Mucosa of stomach (tissue), 1 donor: ENCODE results near the gene CLEC3B.

Experiments used
- H3K27me3 ChIP-seq: one replicate; pipeline ENCODE4 v1.7.0; 2013; ENCODE audit warnings: mild to moderate bottlenecking, low read length; ENCODE audit not compliant: control insufficient read depth, insufficient read depth
- H3K36me3 ChIP-seq: one replicate; pipeline ENCODE4 v1.7.0; 2013; ENCODE audit warnings: low read length; ENCODE audit not compliant: control insufficient read depth, insufficient read depth
- H3K4me1 ChIP-seq: one replicate; pipeline ENCODE4 v1.7.0; 2013; ENCODE audit warnings: mild to moderate bottlenecking, low read length; ENCODE audit not compliant: control insufficient read depth, insufficient read depth
- H3K4me3 ChIP-seq: one replicate; pipeline ENCODE4 v1.7.0; 2013; ENCODE audit warnings: low read length
- H3K9ac ChIP-seq: one replicate; pipeline ENCODE4 v1.7.0; 2013; ENCODE audit warnings: mild to moderate bottlenecking, low read length, moderate library complexity
- H3K9me3 ChIP-seq: one replicate; pipeline ENCODE4 v1.7.0; 2013; ENCODE audit warnings: mild to moderate bottlenecking, low read length, moderate library complexity; ENCODE audit not compliant: control insufficient read depth
- donor health status: Pancreatic carcinoma.

CLEC3B gene

DNA sequence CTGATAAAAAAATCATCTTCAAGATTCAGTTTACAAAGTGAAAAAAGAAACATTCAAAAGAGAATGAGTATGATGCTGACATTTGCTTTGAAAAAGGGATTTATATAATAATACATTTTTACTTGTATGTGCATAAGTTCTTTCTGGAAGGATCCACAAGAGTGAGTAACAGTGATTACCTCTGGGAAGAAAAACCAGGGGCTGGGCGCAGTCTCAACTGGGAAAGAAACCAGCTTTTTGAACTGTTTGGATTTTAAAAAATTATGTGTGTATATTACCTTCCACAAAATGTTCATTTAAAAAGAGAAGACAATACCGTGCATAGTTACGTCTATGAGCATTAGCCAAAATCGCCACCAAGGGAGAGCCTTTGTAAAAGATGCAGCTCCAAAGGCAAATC lies 1.3 kb downstream of the CLEC3B start:
- no peaks in the 10 kb centered on the region for H3K36me3 ChIP-seq
- no peaks in the 10 kb centered on the region for H3K9me3 ChIP-seq
- no peak overlapping the region for H3K4me3 ChIP-seq
- no peak overlapping the region for H3K9ac ChIP-seq
- H3K4me1 ChIP-seq = peaks cover 15% of the 10 kb centered on the region
- no peaks in the 10 kb centered on the region for H3K27me3 ChIP-seq

DNA sequence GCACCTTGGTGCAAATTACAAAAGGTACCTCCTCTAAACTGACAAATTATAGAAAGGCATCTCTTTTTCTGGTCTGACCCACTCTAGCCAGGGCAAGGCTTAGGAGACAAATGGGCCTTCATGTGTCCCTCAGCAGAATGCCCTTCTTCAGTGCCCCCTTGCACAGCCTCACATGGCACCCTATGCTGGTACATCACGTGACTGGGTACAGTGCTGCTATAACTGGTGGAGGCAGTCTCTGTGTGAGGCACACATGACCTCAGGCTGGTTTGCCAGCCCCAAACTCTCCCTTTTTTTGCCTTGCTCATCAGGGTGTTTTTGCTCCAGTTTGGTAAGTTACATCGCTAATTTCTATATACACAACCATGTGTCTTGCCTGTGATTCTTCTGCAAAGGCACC lies 3.1 kb downstream of the CLEC3B start:
- no peaks in the 10 kb centered on the region for H3K27me3 ChIP-seq
- H3K36me3 ChIP-seq = no peaks in the 10 kb centered on the region
- H3K4me3 ChIP-seq = no peak overlapping the region
- H3K9me3 ChIP-seq = no peaks in the 10 kb centered on the region
- H3K4me1 ChIP-seq = peaks cover 15% of the 10 kb centered on the region
- H3K9ac ChIP-seq = no peak overlapping the region

DNA sequence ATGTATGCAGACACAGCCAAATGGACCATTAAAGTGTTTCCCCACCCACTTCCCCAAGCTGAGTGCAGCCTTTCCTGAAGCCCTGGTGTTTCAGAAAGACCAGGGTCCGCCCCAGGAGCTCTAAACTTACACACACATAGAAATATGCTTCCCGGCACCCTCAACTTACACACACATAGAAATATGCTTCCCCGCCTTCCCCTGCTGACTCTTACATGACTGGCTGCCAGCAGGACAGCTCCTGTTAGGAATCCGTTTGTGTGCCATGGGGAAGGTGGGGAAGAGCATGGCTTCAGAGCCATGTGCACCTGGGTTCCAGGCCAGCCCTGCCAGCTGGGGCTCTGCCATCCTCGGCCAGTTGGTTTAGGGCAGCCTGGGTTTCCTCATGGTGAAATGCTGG lies 3.6 kb downstream of the CLEC3B start:
- Histone ChIP-seq H3K4me1 (peaks cover 10% of the 10 kb centered on the region), H3K9ac (no peak overlapping the region), H3K4me3 (no peak overlapping the region), H3K36me3 (no peaks in the 10 kb centered on the region), H3K9me3 (no peaks in the 10 kb centered on the region), H3K27me3 (no peaks in the 10 kb centered on the region)

- Histone ChIP-seq H3K4me3 (no peak overlapping the region), H3K9me3 (no peaks in the 10 kb centered on the region), H3K9ac (no peak overlapping the region), H3K36me3 (no peaks in the 10 kb centered on the region), H3K4me1 (peaks cover 15% of the 10 kb centered on the region), H3K27me3 (peaks cover 17% of the 10 kb centered on the region)
Measured at GRCh38 chr3:45031531-45031930, 5.4 kb downstream of the CLEC3B start.

GRCh38 chr3:45032113-45032512 lies 6.0 kb downstream of the CLEC3B start:
- Histone ChIP-seq H3K9ac (no peak overlapping the region), H3K9me3 (no peaks in the 10 kb centered on the region), H3K36me3 (no peaks in the 10 kb centered on the region), H3K4me3 (no peak overlapping the region), H3K4me1 (peaks cover 18% of the 10 kb centered on the region), H3K27me3 (peaks cover 23% of the 10 kb centered on the region)

- Histone ChIP-seq H3K9me3 (no peaks in the 10 kb centered on the region), H3K27me3 (peaks cover 27% of the 10 kb centered on the region), H3K4me1 (peaks cover 18% of the 10 kb centered on the region), H3K36me3 (no peaks in the 10 kb centered on the region), H3K4me3 (no peak overlapping the region), H3K9ac (no peak overlapping the region)
Measured at GRCh38 chr3:45033791-45034190, 7.7 kb downstream of the CLEC3B start.

GRCh38 chr3:45034612-45035252 lies 8.6 kb downstream of the CLEC3B start:
- H3K9me3 ChIP-seq = no peaks in the 10 kb centered on the region
- H3K4me1 ChIP-seq = peaks cover 18% of the 10 kb centered on the region
- no peaks in the 10 kb centered on the region for H3K36me3 ChIP-seq
- H3K4me3 ChIP-seq = no peak overlapping the region
- peaks cover 27% of the 10 kb centered on the region for H3K27me3 ChIP-seq
- no peak overlapping the region for H3K9ac ChIP-seq

DNA sequence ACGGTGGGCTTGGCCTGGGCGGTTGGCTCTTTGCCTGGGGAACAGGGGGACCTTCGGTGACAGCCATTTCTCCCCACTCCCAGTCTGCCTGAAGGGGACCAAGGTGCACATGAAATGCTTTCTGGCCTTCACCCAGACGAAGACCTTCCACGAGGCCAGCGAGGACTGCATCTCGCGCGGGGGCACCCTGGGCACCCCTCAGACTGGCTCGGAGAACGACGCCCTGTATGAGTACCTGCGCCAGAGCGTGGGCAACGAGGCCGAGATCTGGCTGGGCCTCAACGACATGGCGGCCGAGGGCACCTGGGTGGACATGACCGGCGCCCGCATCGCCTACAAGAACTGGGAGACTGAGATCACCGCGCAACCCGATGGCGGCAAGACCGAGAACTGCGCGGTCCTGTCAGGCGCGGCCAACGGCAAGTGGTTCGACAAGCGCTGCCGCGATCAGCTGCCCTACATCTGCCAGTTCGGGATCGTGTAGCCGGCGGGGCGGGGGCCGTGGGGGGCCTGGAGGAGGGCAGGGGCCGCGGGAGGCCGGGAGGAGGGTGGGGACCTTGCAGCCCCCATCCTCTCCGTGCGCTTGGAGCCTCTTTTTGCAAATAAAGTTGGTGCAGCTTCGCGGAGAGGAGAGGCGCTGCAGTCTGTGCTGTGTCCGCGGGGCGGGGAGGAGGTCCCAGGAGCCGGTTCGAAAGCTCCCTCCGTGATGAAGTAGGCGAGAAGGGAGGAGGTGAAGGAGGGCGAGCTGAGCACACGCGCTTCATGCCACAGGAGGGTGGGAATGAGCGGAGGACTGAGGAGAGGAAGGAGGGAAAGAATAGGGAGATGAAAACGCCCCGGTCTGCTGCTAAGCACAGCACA lies 9.6 kb downstream of the CLEC3B start:
- Histone ChIP-seq H3K36me3 (no peaks in the 10 kb centered on the region), H3K9me3 (no peaks in the 10 kb centered on the region), H3K4me1 (peaks cover 18% of the 10 kb centered on the region), H3K27me3 (peaks cover 27% of the 10 kb centered on the region), H3K4me3 (no peak overlapping the region), H3K9ac (no peak overlapping the region)

DNA sequence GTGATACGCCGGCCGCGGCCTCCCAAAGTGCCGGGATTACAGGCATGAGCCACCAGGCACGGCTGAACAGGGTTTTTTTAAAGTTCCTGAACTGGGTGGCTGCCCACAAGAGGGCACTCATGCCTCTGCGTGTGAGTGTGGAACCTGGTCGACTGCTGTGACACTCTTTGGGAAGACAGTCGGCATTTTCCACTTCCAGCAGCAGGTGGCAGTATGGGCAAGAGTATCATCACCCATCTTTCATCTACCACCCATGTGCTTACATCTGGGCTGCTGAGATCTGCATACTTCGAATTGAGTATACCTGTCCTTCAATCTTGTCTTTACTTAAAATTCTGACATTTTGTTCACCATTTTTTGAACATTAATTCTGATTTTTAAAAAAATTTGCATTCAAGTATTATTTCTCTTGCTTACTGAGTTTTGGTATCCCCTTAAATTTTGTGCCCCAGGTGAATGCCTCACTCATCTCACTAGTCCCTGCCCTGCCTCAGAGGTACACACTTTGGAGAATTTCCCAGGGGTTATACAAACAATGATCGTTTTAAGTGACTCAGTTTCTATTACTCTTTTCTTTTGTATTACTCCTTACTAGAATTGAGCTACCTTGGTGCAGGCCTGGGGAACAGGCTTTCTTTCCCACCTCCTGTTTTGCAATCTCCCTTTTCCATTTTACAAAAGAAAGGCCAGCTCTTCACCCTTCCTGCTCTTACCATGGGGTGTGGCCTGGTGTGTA lies 11.8 kb downstream of the CLEC3B start:
- no peaks in the 10 kb centered on the region for H3K9me3 ChIP-seq
- H3K36me3 ChIP-seq = no peaks in the 10 kb centered on the region
- no peak overlapping the region for H3K4me3 ChIP-seq
- peaks cover 27% of the 10 kb centered on the region for H3K27me3 ChIP-seq
- H3K9ac ChIP-seq = no peak overlapping the region
- peaks cover 22% of the 10 kb centered on the region for H3K4me1 ChIP-seq

GRCh38 chr3:45041666-45042065 lies 15.6 kb downstream of the CLEC3B start:
- Histone ChIP-seq H3K36me3 (no peaks in the 10 kb centered on the region), H3K4me3 (no peak overlapping the region), H3K4me1 (peaks cover 6% of the 10 kb centered on the region), H3K9me3 (no peaks in the 10 kb centered on the region), H3K9ac (no peak overlapping the region), H3K27me3 (peaks cover 9% of the 10 kb centered on the region)

- H3K9ac ChIP-seq = no peak overlapping the region
- peaks cover 4% of the 10 kb centered on the region for H3K4me1 ChIP-seq
Measured at GRCh38 chr3:45042162-45042561, 16.1 kb downstream of the CLEC3B start.

DNA sequence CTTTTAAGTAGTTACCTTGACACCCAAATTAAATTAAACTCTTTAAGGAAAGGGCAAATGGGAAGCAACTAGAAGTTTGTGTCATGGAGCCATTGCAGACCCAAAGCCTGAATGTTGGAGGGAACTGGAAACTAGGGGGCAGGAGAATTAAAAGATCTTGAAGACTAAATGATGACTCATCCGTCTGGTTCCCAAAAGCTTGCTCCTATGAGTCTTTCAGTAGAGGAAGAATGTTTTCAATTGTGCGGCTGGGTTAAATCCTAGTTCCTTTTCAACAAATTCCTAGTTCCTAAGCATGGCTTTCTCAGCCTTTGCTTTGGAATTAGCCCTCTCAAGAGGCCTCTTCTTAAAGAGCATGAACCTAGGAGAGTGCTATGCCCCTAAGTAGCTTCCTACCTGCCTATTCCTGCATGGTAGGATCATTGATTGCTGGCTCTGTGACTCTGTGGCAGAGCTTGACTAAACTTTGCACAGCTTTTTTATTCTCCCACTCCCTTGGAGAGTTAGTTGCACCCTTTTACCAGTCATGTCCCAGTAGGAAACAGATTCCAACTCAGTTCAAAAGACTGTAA lies 17.7 kb downstream of the CLEC3B start:
- H3K4me3 ChIP-seq = no peak overlapping the region
- H3K36me3 ChIP-seq = no peaks in the 10 kb centered on the region
- peaks cover 4% of the 10 kb centered on the region for H3K4me1 ChIP-seq
- H3K9me3 ChIP-seq = no peaks in the 10 kb centered on the region
- H3K9ac ChIP-seq = no peak overlapping the region
- H3K27me3 ChIP-seq = peaks cover 4% of the 10 kb centered on the region

More at GRCh38 chr3:45042162-45042561, 16.1 kb downstream of the CLEC3B start:
- Histone ChIP-seq H3K36me3 (no peaks in the 10 kb centered on the region), H3K27me3 (peaks cover 4% of the 10 kb centered on the region), H3K9me3 (no peaks in the 10 kb centered on the region), H3K4me3 (no peak overlapping the region)
